K562 (cell line): ENCODE data around the gene DPP3. TPM values are rescaled to one million over a fixed set of nuclear protein-coding genes. Genes with fewer than 3 reads are reported as not detected.

ENCODE experiments used
- CEBPB ChIP-seq: fragments of 450-650 bp; IDR thresholded peaks from 2 replicates; pipeline ENCODE4 v1.6.1; 2016; ENCODE audit warnings: missing genetic modification characterization, missing compliant biosample characterization
- ETV6 ChIP-seq, 3 experiments: fragments of 150-350 bp in 1 of 3; sonication (generic) in 1 of 3; formaldehyde crosslinking in 1 of 3; IDR thresholded peaks; 2 replicates each; pipeline versions ENCODE4 v1.6.1 to v1.8.0; 2014 to 2022; ENCODE audit warnings: borderline replicate concordance in 2 of 3, low read depth in 2 of 3, antibody characterized with exemption in 1 of 3, low read length in 1 of 3, mild to moderate bottlenecking in 1 of 3, missing genetic modification reagents in 1 of 3
- GATA2 ChIP-seq: sonication (generic); formaldehyde crosslinking; IDR thresholded peaks from 2 replicates; pipeline ENCODE4 v1.4.0; 2020; ENCODE audit warnings: mild to moderate bottlenecking, missing genetic modification reagents
- KDM1A ChIP-seq, 2 experiments: fragments of 450-650 bp; IDR thresholded peaks; 2 replicates each; pipeline ENCODE4 v1.6.1; 2016; ENCODE audit warnings: mild to moderate bottlenecking in 2 of 2
- LCOR ChIP-seq: sonication (generic); formaldehyde crosslinking; IDR thresholded peaks from 2 replicates; pipeline ENCODE4 v1.8.0; 2022; ENCODE audit warnings: mild to moderate bottlenecking, missing genetic modification reagents
- MECOM ChIP-seq: fragments of 250-450 bp; sonication (Bioruptor Pico); IDR thresholded peaks from 2 replicates; pipeline ENCODE4 v1.8.0; 2022; ENCODE audit warnings: inconsistent platforms
- NUFIP1 ChIP-seq: fragments of 450-650 bp; IDR thresholded peaks from 2 replicates; pipeline ENCODE4 v1.6.1; 2018; ENCODE audit not compliant: partially characterized antibody
- RBBP5 ChIP-seq: fragments of 200-600 bp; sonication (generic); IDR thresholded peaks from 2 replicates; pipeline ENCODE4 v1.6.1; 2012; ENCODE audit warnings: borderline replicate concordance, mild to moderate bottlenecking, low read length, control low read depth, inconsistent platforms; ENCODE audit not compliant: insufficient read depth, poor library complexity, severe bottlenecking
- RBM25 ChIP-seq: fragments of 200-400 bp; formaldehyde crosslinking; IDR thresholded peaks from 2 replicates; pipeline ENCODE4 v1.6.1; 2018; ENCODE audit warnings: low read length, low read depth, moderate library complexity; ENCODE audit not compliant: severe bottlenecking
- RFX5 ChIP-seq: IDR thresholded peaks from 2 replicates; pipeline ENCODE4 v1.6.1; 2011; ENCODE audit warnings: low read depth, mild to moderate bottlenecking, improper control_type of control experiment, low read length
- SETDB1 ChIP-seq: IDR thresholded peaks from one replicate; pipeline ENCODE4 v1.6.1; 2012; ENCODE audit warnings: low read length, control low read depth, inconsistent platforms
- SRSF1 ChIP-seq: fragments of 200-400 bp; formaldehyde crosslinking; IDR thresholded peaks from 2 replicates; pipeline ENCODE4 v1.6.1; 2017; ENCODE audit warnings: mild to moderate bottlenecking, low read depth, low read length, moderate library complexity
- ZBTB26 ChIP-seq: fragments of 450-650 bp; formaldehyde crosslinking; IDR thresholded peaks from 2 replicates; pipeline ENCODE4 v1.4.0; 2022; ENCODE audit warnings: missing genetic modification characterization
- ZBTB7A ChIP-seq: IDR thresholded peaks from 2 replicates; pipeline ENCODE4 v1.6.1; 2011; ENCODE audit warnings: low read depth, mild to moderate bottlenecking, low read length, moderate library complexity, borderline replicate concordance; ENCODE audit not compliant: control insufficient read depth
- ZNF23 ChIP-seq: fragments of 250-450 bp; sonication (Bioruptor Pico); IDR thresholded peaks from 2 replicates; pipeline ENCODE4 v1.4.0; 2020; ENCODE audit warnings: mild to moderate bottlenecking
- ZNF551 ChIP-seq: fragments of 250-450 bp; sonication (Bioruptor Pico); IDR thresholded peaks from 2 replicates; pipeline ENCODE4 v1.5.0; 2021; ENCODE audit warnings: mild to moderate bottlenecking, moderate library complexity
- ZNF583 ChIP-seq: fragments of 250-450 bp; sonication (Bioruptor Pico); IDR thresholded peaks from 2 replicates; pipeline ENCODE4 v1.4.0; 2020
- ZNF696 ChIP-seq: fragments of 250-450 bp; sonication (Bioruptor Pico); conservative IDR thresholded peaks from 2 replicates; pipeline ENCODE4 v1.4.0; 2020; ENCODE audit warnings: mild to moderate bottlenecking, moderate library complexity
- ZNF77 ChIP-seq: fragments of 250-450 bp; sonication (Bioruptor Pico); IDR thresholded peaks from 2 replicates; pipeline ENCODE4 v1.5.0; 2020
- polyA plus RNA-seq, 8 experiments: library from polyadenylated mRNA; depleted of rRNA in 4 of 8; stranded (reverse) in 5 of 8; unstranded in 3 of 8; fragments of >200 nt; fragmentation: Nextera tagmentation in 2 of 8; fragmentation: Illumina TruSeq in 1 of 8; extraction: Ambion mirVana in 2 of 8; extraction: Trizol in 1 of 8; gene quantifications; 2 replicates each; pipeline versions ENCODE4 v1.2.1 to v1.2.3, GENCODE V29; 2011 to 2014; ENCODE audit warnings: inconsistent platforms in 1 of 8, missing spikeins in 1 of 8
- total RNA-seq, 7 experiments: library from RNA; depleted of rRNA in 6 of 7; stranded (reverse); fragments of >200 nt in 6 of 7; fragmentation: Illumina TruSeq in 2 of 7; extraction: Trizol in 2 of 7; gene quantifications; 2 replicates each; pipeline versions ENCODE4 v1.2.1 to v1.2.3, GENCODE V29; 2011 to 2021; ENCODE audit warnings: low replicate concordance in 1 of 7
- TF ChIP-seq, protein P1 (sequence below): sonication (generic); formaldehyde crosslinking; IDR thresholded peaks from 2 replicates; pipeline ENCODE4 v1.8.1; 2022; ENCODE audit warnings: missing genetic modification reagents
- TF ChIP-seq, protein P2 (sequence below): fragments of 450-650 bp; IDR thresholded peaks from 2 replicates; pipeline ENCODE4 v1.6.1; 2014; ENCODE audit warnings: low read depth, mild to moderate bottlenecking, moderate library complexity, borderline replicate concordance

Gene DPP3
- total and polyA plus RNA-seq, 9 of the 15 experiments (the other 6 are each of a cell fraction or from before 2014, with no cell fraction given): 3.7 to 69.2 (median 43.3) TPM

DNA sequence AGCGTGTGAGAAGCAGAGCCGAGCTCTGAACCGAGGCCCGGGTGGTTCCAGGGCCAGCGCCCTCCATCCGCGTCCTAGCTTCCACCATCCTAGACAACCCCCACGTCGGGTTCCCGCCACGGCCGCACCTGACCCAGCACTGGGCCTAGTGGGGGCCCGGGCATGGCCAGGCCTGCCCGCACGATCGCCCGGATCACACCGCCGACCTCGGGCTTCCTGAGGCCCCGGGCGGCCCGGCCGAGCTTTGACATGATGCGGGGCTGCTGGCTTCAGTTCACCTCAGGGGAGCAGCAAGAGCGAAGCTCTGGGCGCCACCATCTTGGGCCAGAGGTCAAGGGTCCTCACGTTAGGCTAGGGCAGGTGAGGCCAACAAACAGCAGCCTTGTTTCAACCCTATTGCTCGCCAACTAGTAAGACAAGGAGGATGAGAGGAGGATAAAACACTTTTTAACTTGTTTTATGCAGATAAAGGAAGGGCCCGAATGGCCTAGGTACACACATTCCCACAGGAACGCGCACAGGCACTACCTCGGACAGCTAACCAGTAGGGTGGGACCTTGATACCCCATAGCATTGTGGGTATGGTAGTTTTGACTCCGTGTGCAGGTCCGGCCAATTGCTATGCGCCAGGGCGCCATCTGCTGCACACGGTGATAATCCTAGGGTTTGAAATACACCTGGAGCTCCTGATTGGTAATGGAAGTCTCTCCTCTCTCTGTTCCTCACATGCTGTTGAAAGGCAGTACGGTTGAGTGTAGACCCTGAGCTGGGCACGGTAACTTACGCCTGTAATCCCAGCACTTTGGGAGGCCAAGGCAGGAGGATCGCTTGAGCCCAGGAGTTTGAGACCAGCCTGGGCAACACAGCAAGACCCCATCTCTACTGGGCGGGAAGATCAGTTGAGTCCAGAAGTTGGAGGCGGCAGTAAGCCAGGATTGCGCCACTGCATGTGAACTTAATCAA, 41.4 kb upstream of the DPP3 start, which contains the start of gene MRPL11 (continued):
- peak; percentile 70; the same call in 1 of the 2 replicates for TF ChIP-seq LCOR (CRISPR knock-in tag)
- TF ChIP-seq, protein P1, sequence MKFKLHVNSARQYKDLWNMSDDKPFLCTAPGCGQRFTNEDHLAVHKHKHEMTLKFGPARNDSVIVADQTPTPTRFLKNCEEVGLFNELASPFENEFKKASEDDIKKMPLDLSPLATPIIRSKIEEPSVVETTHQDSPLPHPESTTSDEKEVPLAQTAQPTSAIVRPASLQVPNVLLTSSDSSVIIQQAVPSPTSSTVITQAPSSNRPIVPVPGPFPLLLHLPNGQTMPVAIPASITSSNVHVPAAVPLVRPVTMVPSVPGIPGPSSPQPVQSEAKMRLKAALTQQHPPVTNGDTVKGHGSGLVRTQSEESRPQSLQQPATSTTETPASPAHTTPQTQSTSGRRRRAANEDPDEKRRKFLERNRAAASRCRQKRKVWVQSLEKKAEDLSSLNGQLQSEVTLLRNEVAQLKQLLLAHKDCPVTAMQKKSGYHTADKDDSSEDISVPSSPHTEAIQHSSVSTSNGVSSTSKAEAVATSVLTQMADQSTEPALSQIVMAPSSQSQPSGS: no peak
- no peak for TF ChIP-seq GATA2
- no peak for TF ChIP-seq ZNF77 (CRISPR knock-in tag)
- TF ChIP-seq RFX5: no peak
- no peak for TF ChIP-seq SRSF1
- TF ChIP-seq, protein P2, sequence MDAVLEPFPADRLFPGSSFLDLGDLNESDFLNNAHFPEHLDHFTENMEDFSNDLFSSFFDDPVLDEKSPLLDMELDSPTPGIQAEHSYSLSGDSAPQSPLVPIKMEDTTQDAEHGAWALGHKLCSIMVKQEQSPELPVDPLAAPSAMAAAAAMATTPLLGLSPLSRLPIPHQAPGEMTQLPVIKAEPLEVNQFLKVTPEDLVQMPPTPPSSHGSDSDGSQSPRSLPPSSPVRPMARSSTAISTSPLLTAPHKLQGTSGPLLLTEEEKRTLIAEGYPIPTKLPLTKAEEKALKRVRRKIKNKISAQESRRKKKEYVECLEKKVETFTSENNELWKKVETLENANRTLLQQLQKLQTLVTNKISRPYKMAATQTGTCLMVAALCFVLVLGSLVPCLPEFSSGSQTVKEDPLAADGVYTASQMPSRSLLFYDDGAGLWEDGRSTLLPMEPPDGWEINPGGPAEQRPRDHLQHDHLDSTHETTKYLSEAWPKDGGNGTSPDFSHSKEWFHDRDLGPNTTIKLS: peak; percentile 93
- TF ChIP-seq NUFIP1: no peak
- peak; percentile 88 for TF ChIP-seq RBM25
- no peak for TF ChIP-seq ZNF583 (CRISPR knock-in tag)
- no peak for TF ChIP-seq ZNF23 (CRISPR knock-in tag)
- no peak for TF ChIP-seq MECOM (CRISPR knock-in tag)
- TF ChIP-seq ZNF551 (CRISPR knock-in tag): no peak
- TF ChIP-seq RBBP5: peak; percentile 95
- no peak for TF ChIP-seq ETV6 (IDR thresholded peaks at IDR 0.05; ENCODE audit: borderline replicate concordance in 1 of 2, low read depth in 2 of 2, low read length in 1 of 2)
- no peak for TF ChIP-seq ETV6 (CRISPR knock-in tag; IDR thresholded peaks at IDR 0.05; ENCODE audit: borderline replicate concordance)
- peak; percentile 62 to 81; a peak in 2 of 4 replicates for TF ChIP-seq KDM1A (IDR thresholded peaks at IDR 0.05)
- no peak for TF ChIP-seq ZBTB7A
- TF ChIP-seq CEBPB (tag): no peak
- TF ChIP-seq ZNF696 (CRISPR knock-in tag): no peak
- TF ChIP-seq ZBTB26 (CRISPR knock-in tag): no peak
- no peak for TF ChIP-seq SETDB1
